GM19035 (cell line): ENCODE measurements around the gene FAM200B.

Experiments used
- ATAC-seq: cut with Tn5 transposase; IDR thresholded peaks from one replicate; pipeline ENCODE4 v1.9.1; 2021; ENCODE audit not compliant: unreplicated experiment

FAM200B gene

DNA sequence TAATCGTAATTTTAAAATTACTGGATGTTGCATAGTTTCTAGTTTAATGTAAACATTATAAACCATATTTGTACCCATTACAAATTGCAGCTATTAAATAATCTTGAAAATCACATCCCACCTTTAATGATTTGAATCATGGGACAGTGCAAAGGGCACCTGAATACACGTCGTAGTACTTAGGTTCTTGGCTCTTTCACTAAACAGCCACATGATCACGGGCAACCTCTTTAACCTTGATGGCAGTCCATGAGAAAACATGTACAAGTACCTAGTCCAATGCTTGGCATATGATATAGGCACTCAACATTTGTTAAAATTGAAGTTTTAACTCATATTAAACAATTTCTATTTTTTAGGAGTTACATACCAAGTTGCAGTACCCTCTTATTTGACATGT, 14.6 kb upstream of the FAM200B start:
- no peak for ATAC-seq

- ATAC-seq, result no peak
These were observed 12.8 kb upstream of the FAM200B start for GRCh38 chr4:15668566-15669435.

GRCh38 chr4:15670576-15670975, 11.1 kb upstream of the FAM200B start:
- ATAC-seq, result no peak

DNA sequence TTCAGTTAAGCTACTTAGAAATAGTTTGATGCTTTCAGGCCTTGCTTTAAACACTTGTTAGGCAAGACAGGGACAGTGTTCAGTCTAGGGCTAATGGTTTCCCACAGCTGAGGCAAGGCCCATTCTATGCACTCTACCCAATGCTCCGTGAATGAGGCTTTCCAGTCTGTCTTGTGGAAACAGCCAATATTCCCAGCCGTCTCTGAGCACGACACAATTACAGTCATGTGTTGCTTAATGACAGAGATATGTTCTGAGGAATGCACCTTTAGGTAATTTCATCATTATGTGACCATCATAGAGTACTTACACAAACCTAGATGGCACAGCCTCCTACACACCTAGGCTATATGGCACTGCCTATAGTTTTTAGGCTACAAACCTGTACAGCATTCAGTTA, 9.5 kb upstream of the FAM200B start:
- ATAC-seq, result no peak

DNA sequence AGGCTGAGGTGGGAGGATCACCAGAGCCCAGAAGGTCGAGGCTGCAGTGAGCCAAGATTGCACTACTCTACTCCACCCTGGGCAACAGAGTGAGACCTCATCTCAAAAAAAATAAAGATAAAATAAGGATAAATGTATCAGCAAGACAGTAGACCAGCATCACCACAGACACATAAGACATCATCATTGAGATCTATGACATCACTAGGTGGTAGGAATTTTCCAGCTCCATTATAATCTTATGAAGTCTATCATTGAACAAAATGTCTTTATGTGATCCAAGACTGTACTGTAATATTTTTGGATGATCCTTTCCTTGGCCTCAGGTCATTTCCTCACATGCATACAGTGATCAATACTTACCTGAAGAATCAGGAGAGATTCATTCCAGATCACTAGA, 8.3 kb upstream of the FAM200B start:
- no peak for ATAC-seq

GRCh38 chr4:15674046-15674445, 7.6 kb upstream of the FAM200B start:
- ATAC-seq, result no peak

GRCh38 chr4:15674926-15675325, 6.7 kb upstream of the FAM200B start:
- ATAC-seq, result no peak

GRCh38 chr4:15675356-15675755, 6.3 kb upstream of the FAM200B start:
- no peak for ATAC-seq

GRCh38 chr4:15676039-15676438, 5.6 kb upstream of the FAM200B start:
- no peak for ATAC-seq

GRCh38 chr4:15676899-15677298, 4.7 kb upstream of the FAM200B start:
- ATAC-seq, result no peak

GRCh38 chr4:15677507-15677988, 4.1 kb upstream of the FAM200B start:
- ATAC-seq, result no peak

DNA sequence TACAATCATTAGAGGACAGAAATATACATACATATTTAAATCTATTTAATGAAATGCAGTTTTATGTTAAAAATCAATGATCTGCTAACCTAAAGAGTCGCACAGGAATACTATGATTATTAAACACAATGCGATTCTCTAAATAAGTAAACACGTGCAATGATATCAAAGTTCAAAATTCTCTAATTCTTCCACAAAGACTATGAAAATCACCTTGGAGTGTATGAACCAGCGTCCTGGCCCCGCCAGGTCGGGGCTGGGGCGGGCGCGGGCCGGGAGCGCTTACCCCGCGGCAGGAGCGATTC, 608 bp upstream of the FAM200B start:
- ATAC-seq, result no peak

DNA sequence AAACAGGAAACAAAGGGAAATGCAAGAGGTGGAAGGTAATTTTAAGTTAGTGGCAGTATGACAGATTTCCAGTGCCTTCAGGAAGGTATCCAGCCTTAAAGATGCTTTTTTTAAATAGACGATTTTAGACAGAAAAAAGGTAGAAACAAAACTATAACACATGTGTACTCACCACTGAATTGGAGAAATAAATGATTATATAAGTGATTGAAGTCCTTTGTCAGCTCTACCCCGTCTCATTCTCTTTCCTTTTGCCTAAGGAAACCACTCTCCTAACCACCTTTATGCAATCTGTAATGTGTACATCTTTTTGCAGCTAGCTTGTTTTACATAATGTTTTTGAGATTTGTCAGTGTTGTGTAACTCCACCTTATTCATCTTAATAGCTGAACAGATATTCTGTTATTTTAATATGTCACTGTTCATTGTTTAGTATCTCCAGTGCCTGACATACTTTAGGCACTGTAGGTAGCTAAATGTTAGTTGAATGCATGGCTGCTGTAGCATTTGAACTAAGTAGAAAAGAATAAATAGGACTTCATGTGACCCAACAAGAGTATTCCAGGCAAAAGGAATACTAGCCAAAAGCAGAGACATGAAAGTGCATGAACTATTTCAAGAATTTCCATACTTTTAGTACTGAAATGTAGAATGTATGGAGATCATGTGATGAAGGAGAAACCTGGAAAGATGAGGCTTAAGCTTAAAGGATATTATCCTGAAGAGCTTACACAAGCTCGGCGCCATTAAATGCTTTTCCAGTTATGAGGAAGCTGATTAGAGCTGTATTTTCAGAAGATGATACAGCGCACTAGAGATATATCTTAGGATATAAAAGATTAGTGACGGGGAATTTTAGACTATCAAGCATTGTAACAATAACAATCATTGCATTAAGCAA, 865 bp downstream of the FAM200B start:
- ATAC-seq, result peak; percentile 2

GRCh38 chr4:15683143-15683495, 1.5 kb downstream of the FAM200B start:
- no peak for ATAC-seq

- no peak for ATAC-seq
These were observed 2.9 kb downstream of the FAM200B start for GRCh38 chr4:15684498-15684897.

- no peak for ATAC-seq
These were observed 6.4 kb downstream of the FAM200B start for GRCh38 chr4:15688051-15688450.

GRCh38 chr4:15689540-15689939, 7.9 kb downstream of the FAM200B start:
- ATAC-seq, result no peak

GRCh38 chr4:15690020-15690809, 8.6 kb downstream of the FAM200B start:
- ATAC-seq, result no peak

DNA sequence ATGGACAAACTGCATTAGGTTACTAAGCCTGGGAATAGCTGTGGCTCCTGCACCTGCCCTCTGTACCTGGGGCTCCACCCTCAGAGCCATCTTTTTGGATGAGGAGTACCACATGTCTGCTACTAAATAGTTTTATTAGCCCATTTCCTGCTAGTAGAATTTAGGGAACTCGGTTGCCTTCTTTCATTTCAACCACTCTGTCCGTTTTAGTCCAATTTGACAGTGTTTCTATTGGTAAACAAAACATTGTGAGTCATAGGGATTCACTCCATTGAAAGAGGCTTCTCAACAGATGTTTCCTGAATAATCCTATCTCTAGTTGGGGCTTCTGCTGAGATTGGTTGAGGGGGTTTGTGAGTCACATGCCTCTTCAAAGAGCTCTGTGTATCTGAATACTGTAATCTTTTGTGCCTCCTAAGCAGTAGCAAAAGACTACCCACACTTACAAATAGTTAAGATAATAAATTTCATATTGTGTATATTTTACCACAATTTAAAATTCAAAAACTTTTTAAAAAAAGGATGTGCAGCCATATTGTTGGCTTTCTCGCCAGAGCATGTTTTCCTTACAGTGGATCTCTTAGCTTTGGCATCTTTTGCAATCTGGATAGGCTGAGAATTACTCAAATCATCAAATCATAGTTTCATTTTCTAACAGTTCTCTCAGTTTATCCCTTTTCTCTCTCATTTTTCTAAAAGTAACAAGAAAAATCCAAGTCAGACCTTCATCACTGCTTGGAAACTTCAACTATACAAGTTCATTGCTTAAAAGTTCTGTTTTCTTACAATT, 9.9 kb downstream of the FAM200B start:
- no peak for ATAC-seq

DNA sequence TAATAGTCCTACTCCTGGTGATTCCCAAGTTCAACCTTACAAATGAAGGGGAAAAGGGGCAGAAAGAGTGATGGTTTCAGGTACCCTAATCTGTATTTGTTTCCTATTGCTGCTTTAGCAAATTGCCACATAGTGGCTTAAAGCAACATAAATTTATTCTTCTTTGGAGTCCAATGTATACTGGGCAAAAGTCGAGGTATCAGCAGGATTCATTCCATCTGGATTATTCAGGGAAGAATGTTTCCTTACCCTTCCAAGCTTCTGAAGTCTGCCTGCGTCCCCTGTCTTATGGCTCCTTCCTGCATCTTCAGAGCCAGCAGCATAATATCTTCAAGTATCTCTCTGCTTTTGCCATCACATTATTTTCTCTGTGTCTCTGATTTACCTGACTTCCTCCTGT, 11.0 kb downstream of the FAM200B start:
- ATAC-seq, result no peak

DNA sequence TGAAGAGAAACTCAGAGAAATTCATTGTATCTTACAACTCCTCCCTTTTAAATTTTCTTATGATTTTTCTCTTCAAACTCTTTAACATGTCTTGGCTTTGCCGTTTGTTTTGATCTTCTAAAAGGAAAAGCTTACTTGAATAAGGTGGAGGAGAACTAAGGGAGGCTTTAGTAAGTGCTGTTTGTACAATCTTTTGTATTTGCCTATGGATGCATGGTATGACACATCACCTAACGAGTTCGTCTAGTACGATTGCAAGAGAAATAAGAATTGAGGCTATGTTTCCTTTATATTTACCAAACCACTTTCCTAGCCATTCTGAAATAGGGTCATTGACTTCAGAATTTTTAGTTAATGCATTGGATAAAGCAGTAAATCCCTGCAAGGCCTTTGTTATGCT, 12.8 kb downstream of the FAM200B start:
- no peak for ATAC-seq
